Activated CD4-positive, alpha-beta memory T cell treated with anti-CD3 and anti-CD28 coated beads for 36 hours (primary cell): ENCODE measurements around the gene ARID3C. TPM values are rescaled to one million over a fixed set of nuclear protein-coding genes. Genes with fewer than 3 reads are reported as not detected.

Experiments used
- CTCF ChIA-PET: fragments of 350-600 bp; sonication (Branson Sonifier 250); formaldehyde crosslinking; loops from one replicate; lab custom pipeline; 2021; ENCODE audit warnings: antibody characterized with exemption, inconsistent platforms; lab: Charles Lee
- POLR2A ChIA-PET: fragments of 350-600 bp; sonication (Branson Sonifier 250); formaldehyde crosslinking; loops from one replicate; lab custom pipeline; 2021; ENCODE audit warnings: antibody characterized with exemption; lab: Charles Lee
- DNase-seq: peaks from one replicate; pipeline ENCODE4 v3.0.0-alpha.2; 2020
- H3K27ac Mint-ChIP-seq: one replicate; pipeline ENCODE4 v1.8.0; 2021; ENCODE audit warnings: mixed read lengths
- H3K27me3 Mint-ChIP-seq: one replicate; pipeline ENCODE4 v1.8.0; 2021; ENCODE audit warnings: mixed read lengths
- H3K36me3 Mint-ChIP-seq: one replicate; pipeline ENCODE4 v1.8.0; 2021; ENCODE audit warnings: mixed read lengths
- H3K4me1 Mint-ChIP-seq: one replicate; pipeline ENCODE4 v1.8.0; 2021; ENCODE audit warnings: low read depth, mixed read lengths
- H3K4me3 Mint-ChIP-seq: one replicate; pipeline ENCODE4 v1.8.0; 2021; ENCODE audit warnings: mild to moderate bottlenecking, mixed read lengths
- H3K9me3 Mint-ChIP-seq: one replicate; pipeline ENCODE4 v1.8.0; 2021; ENCODE audit warnings: mixed read lengths
- intact Hi-C: fragments of 100-400 bp; cut with micrococcal nuclease; formaldehyde crosslinking; loops from one replicate; pipeline ENCODE4 v1.15.1; 2023
- total RNA-seq, 2 experiments: library from RNA; stranded (reverse); gene quantifications; one replicate each; pipeline ENCODE4 v1.2.3, GENCODE V29; 2021

Gene ARID3C
- total RNA-seq, 2 experiments from 2014 or later, result 0.14 to 0.17 TPM

DNA sequence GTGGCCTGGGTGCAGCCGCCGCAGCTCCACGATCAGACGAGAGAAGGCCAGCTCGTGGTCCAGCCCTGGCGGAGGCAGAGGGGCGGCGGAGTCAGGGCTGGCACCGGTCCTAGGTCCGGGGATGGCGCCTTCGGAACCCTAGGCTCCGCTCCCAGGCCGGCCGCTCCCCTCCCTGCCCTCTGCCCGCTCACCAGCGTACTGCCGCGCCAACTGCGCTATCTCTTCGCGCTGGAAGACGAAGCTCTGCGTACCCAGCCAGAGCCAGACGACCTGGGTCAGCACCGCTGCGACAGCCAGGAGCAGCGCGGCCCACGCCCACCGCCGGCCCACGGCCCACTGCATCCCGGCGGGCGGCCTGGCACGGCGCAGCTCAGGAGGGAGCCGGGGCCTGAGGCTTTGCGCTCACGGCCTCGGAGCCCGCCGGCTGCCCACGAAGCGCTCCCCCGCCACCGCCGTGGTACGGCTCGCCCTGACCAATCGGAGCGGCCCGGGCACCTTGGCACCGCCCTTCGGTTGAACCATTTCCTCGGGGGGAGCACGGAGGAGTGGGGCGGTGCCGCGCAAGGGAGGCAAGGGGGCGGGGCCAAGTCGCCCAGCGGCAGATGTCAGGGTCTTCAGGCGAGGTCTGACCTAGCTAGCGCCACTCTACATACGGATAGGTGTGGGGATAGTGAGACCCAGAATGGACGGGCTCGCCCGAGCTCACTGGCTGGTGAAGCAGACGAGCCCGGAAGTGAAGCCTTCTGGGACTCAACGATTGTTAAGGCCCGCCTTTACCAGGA, 8.7 kb upstream of the ARID3C start, which contains the start of gene SIGMAR1:
SIGMAR1 (minus strand) TSS at position 432 of the 782 bp plus-strand sequence; CDS start at position 342, 90 bp downstream.
- ChIA-PET POLR2A (interaction anchor here (0.8 to 3.7 kb wide), 12 partner anchors 9 to 442 kb away, joined by 3 to 42 read pairs (median 4); partner anchors contain the start of genes CCL27, DCTN3, FANCG and GALT), CTCF (interaction anchor here (0.7 to 8.0 kb wide), 16 partner anchors 10 to 260 kb away, joined by 3 to 135 read pairs (median 6); partner anchors contain the start of genes DCTN3, GALT and RPP25L)
- Mint-ChIP-seq H3K27me3 (no peaks in the 10 kb centered on the region), H3K4me1 (peaks cover 41% of the 10 kb centered on the region), H3K36me3 (peaks cover 20% of the 10 kb centered on the region), H3K4me3 (peak within 1 kb of the TSS; percentile 94), H3K27ac (peak within 1 kb of the TSS; percentile 80), H3K9me3 (no peaks in the 10 kb centered on the region)
- intact Hi-C loops, result loop anchor here (1.0 to 10.0 kb wide), 4 partner anchors 9 to 313 kb away; partner anchors contain the start of genes DCTN3, DNAI1, FAM219A and GALT
- DNase-seq, result peak; percentile 94

DNA sequence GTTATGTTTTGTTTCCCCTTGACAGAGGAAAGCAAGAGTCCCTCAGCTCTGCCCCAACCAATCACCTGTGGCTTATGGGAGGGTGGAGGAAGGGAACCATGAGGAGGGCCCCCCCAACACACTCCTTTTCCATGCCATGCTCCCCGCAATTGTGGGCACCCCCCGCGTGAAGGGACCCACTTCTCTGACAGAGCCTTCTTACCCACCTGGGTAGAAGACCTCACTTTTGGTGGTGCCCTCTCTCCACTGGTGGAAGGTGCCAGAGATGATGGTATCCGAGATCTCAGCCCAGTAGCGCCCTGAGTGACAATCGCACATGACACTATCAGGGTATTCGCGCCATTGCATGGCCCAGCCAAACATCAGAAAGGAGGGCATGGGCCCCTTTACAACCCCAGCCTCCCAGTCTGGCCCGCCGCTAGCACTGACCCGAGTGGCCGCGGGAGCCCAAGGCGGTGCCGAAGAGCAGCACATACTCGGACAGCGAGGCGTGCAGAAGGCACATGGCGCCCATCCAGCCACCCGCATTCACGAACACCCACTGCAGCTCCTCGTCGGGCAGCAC, 8.0 kb upstream of the ARID3C start:
- H3K27ac Mint-ChIP-seq, result peak overlapping the region; percentile 80

DNA sequence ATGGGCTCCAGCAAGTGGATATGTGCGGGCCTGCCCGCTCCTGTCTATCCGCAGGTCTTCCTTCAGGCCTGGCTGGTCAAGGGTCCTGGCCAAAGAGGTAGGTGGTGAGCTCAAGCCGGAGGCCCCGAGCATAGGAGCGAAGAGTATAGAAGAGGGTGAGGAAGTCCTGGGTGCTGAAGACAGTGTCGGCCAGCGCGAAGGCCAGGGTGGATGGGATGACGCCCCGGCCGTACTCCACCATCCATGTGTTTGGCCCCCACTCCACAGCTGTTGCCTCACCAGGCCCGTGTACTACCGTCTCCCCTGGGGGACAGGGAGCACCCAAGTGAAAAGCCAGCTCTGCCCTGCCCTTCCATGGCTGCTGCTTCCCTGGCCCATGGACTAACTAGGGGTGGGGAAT, 6.7 kb upstream of the ARID3C start:
- peaks cover under 1% of the 10 kb centered on the region for H3K27me3 Mint-ChIP-seq
- no peak for DNase-seq
- H3K4me3 Mint-ChIP-seq, result peak overlapping the region; percentile 65
- ChIA-PET POLR2A (interaction anchor here (1.1 to 3.7 kb wide), 3 partner anchors 10 to 18 kb away, joined by 3 to 22 read pairs (median 3); partner anchors contain the start of gene DCTN3), CTCF (interaction anchor here (0.9 to 8.0 kb wide), 11 partner anchors 12 to 256 kb away, joined by 3 to 135 read pairs (median 7); partner anchors contain the start of genes CCL27, DCTN3, GALT and RPP25L)
- H3K27ac Mint-ChIP-seq, result no peak overlapping the region
- intact Hi-C loops, result loop anchor here (10.0 kb wide), 1 partner anchor 311 kb away; the partner anchor contains the start of genes KIF24 and NUDT2
- H3K36me3 Mint-ChIP-seq, result peaks cover 20% of the 10 kb centered on the region
- H3K9me3 Mint-ChIP-seq, result no peaks in the 10 kb centered on the region
- H3K4me1 Mint-ChIP-seq, result peaks cover 41% of the 10 kb centered on the region

More for the DNA sequence above, 8.0 kb upstream of the ARID3C start:
- H3K4me1 Mint-ChIP-seq, result peaks cover 41% of the 10 kb centered on the region
- no peak for DNase-seq
- ChIA-PET CTCF (interaction anchor here (1.0 to 8.0 kb wide), 13 partner anchors 11 to 259 kb away, joined by 3 to 135 read pairs (median 7); partner anchors contain the start of genes DCTN3, GALT and RPP25L), POLR2A (interaction anchor here (1.1 to 3.7 kb wide), 8 partner anchors 10 to 443 kb away, joined by 4 to 42 read pairs (median 6); partner anchors contain the start of genes CCL27, DCTN3, FANCG and GALT)
- no peaks in the 10 kb centered on the region for H3K27me3 Mint-ChIP-seq
- H3K36me3 Mint-ChIP-seq, result peaks cover 20% of the 10 kb centered on the region
- H3K4me3 Mint-ChIP-seq, result peak overlapping the region; percentile 94
- intact Hi-C loops, result loop anchor here (1.0 to 10.0 kb wide), 2 partner anchors 17 to 312 kb away; partner anchors contain the start of genes DCTN3, KIF24 and NUDT2
- no peaks in the 10 kb centered on the region for H3K9me3 Mint-ChIP-seq

DNA sequence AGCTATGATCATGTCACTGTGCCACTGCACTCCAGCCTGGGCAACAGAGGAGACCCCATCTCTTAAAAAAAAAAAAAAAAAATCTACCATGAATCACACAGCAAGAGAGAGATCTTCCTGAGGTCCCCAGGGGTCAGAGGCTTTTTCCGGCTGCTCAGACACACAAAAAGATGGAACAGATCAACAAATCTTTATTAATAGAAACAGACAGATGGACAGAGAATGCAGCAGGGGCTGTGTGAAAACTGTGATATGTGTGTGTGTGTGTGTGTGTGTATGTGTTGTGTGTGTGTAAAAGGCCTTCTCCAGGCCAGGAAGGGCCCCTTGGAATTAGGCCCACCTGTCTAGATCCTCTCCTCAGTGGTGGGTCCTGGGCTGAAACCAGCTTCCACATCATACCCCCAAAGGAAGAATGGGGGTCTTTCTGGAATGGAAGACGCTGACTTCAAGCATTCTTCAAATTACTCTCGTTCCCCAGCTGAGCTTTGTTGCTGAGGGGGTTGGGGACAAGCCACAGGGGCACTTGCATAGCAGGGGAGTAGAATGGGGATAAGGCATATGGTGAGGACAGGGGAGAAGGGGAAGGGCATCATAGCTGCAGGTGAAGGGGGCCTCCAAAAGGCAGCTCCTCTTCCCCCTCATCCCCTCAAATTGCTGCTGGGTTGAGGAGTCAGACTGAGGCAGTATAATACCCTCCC, 5.8 kb upstream of the ARID3C start:
- Mint-ChIP-seq H3K4me1 (peaks cover 41% of the 10 kb centered on the region), H3K9me3 (no peaks in the 10 kb centered on the region), H3K27me3 (peaks cover 8% of the 10 kb centered on the region), H3K4me3 (no peak overlapping the region), H3K27ac (no peak overlapping the region), H3K36me3 (peaks cover 20% of the 10 kb centered on the region)
- DNase-seq, result no peak
- CTCF ChIA-PET, result interaction anchor here (0.6 to 8.0 kb wide), 29 partner anchors 9 to 1111 kb away, joined by 3 to 135 read pairs (median 5); partner anchors contain the start of genes CCL27, DCTN3, GALT and RPP25L
- POLR2A ChIA-PET, result interaction anchor here (0.9 to 1.3 kb wide), 4 partner anchors 12 to 22 kb away, joined by 3 to 5 read pairs (median 4); partner anchors contain the start of genes GALT and RPP25L
- intact Hi-C loops, result loop anchor here (1.0 to 10.0 kb wide), 2 partner anchors 21 to 310 kb away; partner anchors contain the start of genes KIF24 and NUDT2

DNA sequence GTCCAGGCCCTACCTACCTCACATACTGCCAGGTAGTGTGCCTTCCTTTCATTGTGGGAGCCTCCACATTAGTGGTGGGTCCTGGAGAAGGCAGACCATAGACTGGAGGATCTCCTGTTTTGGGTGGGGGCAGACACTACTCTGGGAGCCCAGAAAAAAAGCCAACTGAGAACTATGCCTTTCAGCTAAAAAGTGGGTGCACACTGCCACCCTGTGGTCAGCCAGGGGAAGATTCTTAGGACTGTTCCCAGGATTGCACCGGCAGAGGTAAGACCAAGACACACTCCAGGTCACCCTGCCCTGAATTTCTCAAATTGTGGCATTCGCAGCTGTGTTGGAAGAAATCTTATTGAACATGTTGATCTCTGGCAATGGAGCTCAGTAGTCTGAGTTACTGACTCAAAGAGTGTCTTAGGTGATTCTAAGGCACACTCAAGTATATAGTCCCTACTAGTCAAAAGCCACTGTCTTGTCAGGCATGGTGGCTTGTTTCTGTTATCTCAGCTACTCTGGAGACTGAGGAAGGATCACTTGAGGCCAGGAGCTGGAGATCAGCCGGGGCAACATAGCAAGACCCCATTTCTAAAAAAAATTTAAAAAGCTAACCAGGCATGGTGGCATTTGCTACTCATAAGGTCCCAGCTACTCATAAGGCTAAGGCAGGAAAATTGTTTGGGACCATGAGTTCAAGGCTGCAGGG, 5.1 kb upstream of the ARID3C start:
- Mint-ChIP-seq H3K4me1 (peaks cover 45% of the 10 kb centered on the region), H3K27me3 (peaks cover 14% of the 10 kb centered on the region), H3K27ac (no peak overlapping the region), H3K9me3 (no peaks in the 10 kb centered on the region), H3K36me3 (peaks cover 20% of the 10 kb centered on the region), H3K4me3 (no peak overlapping the region)
- ChIA-PET POLR2A (interaction anchor here (0.7 to 1.3 kb wide), 4 partner anchors 13 to 438 kb away, joined by 3 to 5 read pairs (median 4); partner anchors contain the start of genes GALT, RPP25L and VCP), CTCF (interaction anchor here (0.6 to 8.0 kb wide), 30 partner anchors 10 to 1111 kb away, joined by 3 to 135 read pairs (median 5); partner anchors contain the start of genes DCTN3, GALT and RPP25L)
- peak; percentile 81 for DNase-seq
- intact Hi-C loops, result loop anchor here (1.0 to 10.0 kb wide), 2 partner anchors 21 to 309 kb away; partner anchors contain the start of genes KIF24 and NUDT2

DNA sequence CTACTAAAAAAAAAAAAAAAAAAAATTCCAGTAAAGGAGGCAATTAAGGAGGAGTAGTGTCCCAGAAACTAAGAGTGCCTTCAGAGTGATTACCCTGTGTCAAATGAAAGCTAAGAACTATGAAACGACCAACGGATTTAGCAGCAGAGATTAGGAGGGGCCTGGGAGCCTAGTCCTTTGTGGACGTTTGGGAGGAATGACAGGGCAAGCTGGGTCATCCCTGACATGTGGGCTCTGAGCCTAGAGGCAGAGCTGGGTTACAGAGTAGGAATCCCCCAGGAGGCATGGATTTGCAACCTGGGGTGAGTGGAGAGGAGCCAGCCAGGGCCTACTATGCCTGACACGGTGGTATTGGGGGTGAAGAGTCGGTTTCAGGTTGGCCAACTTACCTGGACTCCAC, 4.3 kb upstream of the ARID3C start:
- H3K27ac Mint-ChIP-seq, result no peak overlapping the region
- POLR2A ChIA-PET, result interaction anchor here (1.3 kb wide), 1 partner anchor 15 kb away, joined by 5 read pairs; no protein-coding TSS in a partner anchor
- intact Hi-C loops, result loop anchor here (10.0 kb wide), 1 partner anchor 308 kb away; the partner anchor contains the start of genes KIF24 and NUDT2

DNA sequence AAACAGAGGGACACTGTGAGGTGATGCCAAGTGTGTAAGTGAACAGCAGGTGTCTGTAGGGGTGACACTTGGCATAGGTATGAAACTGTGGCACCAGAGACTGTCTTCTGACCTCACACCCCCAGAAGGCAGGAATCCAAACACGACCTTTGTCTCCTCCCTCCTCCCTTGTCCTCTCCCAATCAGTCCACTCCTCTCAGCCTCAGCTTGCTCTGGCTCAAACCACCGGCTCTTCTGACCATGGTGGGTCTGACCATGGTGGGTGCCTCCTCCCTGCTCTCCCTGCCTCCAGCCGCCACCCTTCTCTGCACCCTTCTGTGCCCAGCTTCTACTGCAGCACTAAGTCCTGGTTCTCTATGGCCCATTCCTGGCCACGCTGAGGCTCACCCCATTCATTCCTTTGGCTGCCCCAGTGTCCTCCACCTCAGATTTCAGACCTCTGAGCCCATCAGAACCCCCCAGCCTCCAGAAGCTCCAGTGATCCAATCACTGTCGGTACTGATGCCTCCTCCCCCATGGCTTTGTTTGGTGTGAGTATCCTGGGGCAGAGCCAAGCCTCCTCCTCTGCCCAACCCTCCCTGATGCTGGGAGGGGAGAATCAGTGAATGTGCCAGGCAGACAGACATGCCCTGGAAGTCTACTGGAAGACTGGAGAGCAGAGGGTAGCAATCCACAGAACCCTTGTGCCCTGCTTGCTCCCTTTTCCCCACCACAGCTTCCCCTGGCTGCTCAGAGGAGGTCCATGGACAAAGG, 1.7 kb upstream of the ARID3C start:
- intact Hi-C loops, result loop anchor here (10.0 kb wide), 1 partner anchor 306 kb away; the partner anchor contains the start of genes KIF24 and NUDT2
- no peaks in the 10 kb centered on the region for H3K9me3 Mint-ChIP-seq
- H3K4me3 Mint-ChIP-seq, result no peak overlapping the region
- ChIA-PET CTCF (interaction anchor here (0.7 to 2.1 kb wide), 3 partner anchors 10 to 28 kb away, joined by 3 to 7 read pairs (median 4); partner anchors contain the start of gene DCTN3), POLR2A (interaction anchor here (1.2 kb wide), 1 partner anchor 13 kb away, joined by 4 read pairs; no protein-coding TSS in a partner anchor)
- no peak for DNase-seq
- peaks cover 36% of the 10 kb centered on the region for H3K27me3 Mint-ChIP-seq
- H3K36me3 Mint-ChIP-seq, result peaks cover 11% of the 10 kb centered on the region
- peaks cover 28% of the 10 kb centered on the region for H3K4me1 Mint-ChIP-seq
- no peak overlapping the region for H3K27ac Mint-ChIP-seq

More for the DNA sequence above, 4.3 kb upstream of the ARID3C start:
- Mint-ChIP-seq H3K4me1 (peaks cover 42% of the 10 kb centered on the region), H3K9me3 (no peaks in the 10 kb centered on the region), H3K4me3 (no peak overlapping the region), H3K27me3 (peaks cover 19% of the 10 kb centered on the region), H3K36me3 (peaks cover 20% of the 10 kb centered on the region)
- CTCF ChIA-PET, result interaction anchor here (0.7 to 8.0 kb wide), 18 partner anchors 10 to 245 kb away, joined by 3 to 135 read pairs (median 6); partner anchors contain the start of genes DCTN3, GALT and RPP25L
- DNase-seq, result no peak

DNA sequence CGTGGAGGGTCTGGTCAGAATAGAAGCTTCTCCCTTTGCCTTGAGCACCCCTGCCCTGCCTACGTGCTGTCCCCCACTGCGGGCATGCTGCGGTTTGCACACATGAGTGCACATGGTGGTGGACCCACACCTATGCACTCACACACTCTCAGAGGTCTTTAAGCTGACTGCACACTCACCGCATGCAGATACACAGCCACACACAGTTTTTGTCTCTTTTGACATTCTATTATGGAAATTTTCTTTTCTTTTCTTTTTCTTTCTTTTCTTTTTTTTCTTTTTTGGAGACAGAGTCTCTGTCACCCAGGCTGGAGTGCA, 584 bp upstream of the ARID3C start:
- Mint-ChIP-seq H3K9me3 (no peaks in the 10 kb centered on the region), H3K27ac (no peak overlapping the region), H3K36me3 (no peaks in the 10 kb centered on the region), H3K4me1 (peaks cover 19% of the 10 kb centered on the region), H3K27me3 (peaks cover 41% of the 10 kb centered on the region), H3K4me3 (peak overlapping the region; percentile 66)
- ChIA-PET CTCF (interaction anchor here (0.9 to 2.2 kb wide), 5 partner anchors 9 to 423 kb away, joined by 3 to 7 read pairs (median 3); partner anchors contain the start of genes DCTN3 and GALT), POLR2A (interaction anchor here (1.1 kb wide), 1 partner anchor 9 kb away, joined by 3 read pairs; no protein-coding TSS in a partner anchor)
- no peak for DNase-seq
- intact Hi-C loops, result no loop called here

DNA sequence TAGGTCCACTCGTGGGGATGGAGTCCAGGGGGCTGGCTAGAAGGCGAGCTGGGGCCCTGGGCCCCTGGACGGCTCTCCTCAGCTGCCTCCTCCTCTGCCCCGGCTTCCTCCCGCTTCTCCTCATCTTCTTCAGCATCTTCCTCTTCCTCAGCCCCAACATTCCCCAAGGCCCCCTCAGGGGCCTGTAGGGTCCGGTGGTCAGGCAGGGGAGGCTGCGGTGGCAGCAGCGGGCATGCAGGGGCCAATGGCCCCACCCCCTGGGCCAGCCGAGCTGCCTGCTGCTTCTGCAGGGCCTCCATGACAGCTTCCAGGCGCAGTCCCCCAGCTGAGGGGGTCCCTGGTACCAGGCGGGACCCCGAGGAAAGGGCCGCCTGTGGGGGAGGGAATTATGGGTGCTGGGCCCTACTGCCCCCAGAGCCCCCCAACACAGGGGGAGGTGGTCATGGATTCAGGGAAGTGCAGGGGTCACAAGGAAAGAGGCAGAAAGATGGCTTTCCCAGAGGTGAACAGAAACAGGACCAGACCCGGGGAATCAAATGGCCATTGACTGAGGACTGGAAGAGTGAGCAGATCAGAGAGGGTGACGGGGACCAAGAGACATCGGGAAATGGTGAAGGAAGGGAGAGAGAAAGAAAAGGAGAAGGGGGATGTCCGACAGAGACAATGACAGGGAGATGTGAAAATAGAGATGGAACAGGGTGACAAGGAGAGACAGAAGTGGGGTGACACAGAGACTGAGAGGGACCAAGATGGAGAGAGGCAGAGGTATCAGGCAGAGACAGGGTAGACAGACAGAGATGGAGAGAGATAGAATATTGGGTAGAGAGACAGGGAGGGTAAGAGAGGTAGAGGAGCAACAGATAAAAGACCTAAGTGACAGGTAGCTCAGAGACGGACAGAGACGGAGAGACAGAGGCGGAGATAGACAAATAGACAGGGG, 880 bp downstream of the ARID3C start:
- CTCF ChIA-PET, result interaction anchor here (1.0 to 2.2 kb wide), 3 partner anchors 12 to 75 kb away, joined by 3 to 6 read pairs (median 3); no protein-coding TSS in a partner anchor
- DNase-seq, result no peak
- Mint-ChIP-seq H3K36me3 (no peaks in the 10 kb centered on the region), H3K4me1 (peaks cover 17% of the 10 kb centered on the region), H3K9me3 (no peaks in the 10 kb centered on the region), H3K4me3 (peak overlapping the region; percentile 60), H3K27me3 (peaks cover 50% of the 10 kb centered on the region), H3K27ac (no peak overlapping the region)
- intact Hi-C loops, result no loop called here
- POLR2A ChIA-PET, result no interaction called here
